GM19397 (cell line): ENCODE data around the gene KRT84.

ENCODE experiments used
- ATAC-seq: cut with Tn5 transposase; IDR thresholded peaks from one replicate; pipeline ENCODE4 v1.9.1; 2021; ENCODE audit warnings: mild to moderate bottlenecking, moderate library complexity; ENCODE audit not compliant: unreplicated experiment

KRT84 gene

DNA sequence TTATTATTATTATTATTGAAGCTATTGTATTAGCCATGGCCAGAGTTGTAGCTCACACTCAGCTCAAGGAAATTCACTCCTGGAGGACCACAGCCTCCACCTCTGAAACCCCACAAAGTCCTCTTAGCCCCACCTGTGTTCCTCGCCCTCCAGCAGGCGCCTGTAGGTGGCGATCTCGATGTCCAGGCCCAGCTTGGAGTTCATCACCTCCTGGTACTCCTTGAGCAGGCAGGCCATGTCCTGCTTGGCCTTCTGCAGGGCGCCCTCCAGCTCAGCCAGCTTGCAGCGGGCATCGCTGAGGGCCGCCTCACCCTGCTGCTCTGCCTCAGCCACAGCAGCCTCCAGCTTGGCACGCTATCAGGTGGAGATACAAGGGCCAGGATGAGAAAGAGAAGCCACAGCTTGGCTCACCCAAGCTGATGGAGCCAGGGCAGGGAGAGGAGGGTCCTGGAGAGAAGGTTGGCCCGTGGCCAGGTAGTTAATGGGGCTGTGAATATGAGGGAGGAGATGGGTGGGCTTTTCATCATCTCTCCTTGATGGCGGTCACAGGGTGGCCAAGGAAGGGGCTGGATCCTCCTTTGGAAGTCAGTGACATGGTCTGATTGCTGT lies 23.2 kb downstream of the KRT84 start:
- no peak for ATAC-seq

DNA sequence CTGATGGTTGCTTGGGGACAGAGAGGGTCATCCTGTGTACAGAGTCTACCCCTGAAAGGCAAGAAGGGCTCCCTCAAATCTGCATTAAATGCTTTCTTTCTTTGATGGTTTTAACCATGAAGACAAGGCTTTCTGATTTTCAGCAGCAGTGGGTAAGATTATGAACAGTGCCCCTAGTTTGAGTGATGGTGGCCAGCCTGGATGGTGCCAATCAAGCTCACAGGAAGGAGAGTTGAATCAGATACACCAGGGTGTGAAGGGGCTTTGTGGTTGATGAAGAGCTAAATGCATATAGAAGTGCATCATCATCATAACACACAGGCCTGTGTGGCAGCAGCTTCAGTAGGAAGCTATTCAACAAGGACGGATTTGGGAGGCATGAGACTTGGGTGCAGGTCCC lies 23.9 kb downstream of the KRT84 start:
- ATAC-seq: no peak

DNA sequence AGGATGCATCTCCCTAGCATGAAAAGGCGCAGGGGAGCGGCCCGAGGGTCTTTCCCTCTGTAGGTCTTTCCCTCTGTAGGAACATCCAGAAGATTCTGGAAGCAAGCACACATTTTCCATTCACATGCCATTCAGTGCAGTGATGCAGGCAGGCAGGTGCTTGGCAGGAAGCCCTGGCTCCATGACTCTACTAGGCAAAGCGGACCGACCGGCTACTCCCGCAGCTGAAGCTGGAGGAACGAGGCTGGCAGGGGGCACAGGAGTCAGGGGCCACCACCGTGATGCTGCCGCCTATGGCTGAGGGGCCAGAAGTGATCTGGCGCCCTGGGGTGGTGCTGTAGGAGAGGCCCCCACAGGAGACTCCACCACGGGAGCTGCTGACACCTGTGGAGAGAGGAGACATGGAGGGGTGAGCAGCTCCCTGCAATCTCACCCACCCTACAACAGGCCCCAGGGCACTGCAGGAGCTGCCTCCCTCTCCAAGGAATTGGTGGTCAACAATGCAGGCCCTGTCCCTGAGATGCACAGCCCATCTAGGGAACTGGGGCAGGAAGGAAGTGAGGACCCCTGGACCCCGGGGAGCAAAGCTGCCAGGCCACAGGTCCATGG lies 24.7 kb downstream of the KRT84 start:
- no peak for ATAC-seq

DNA sequence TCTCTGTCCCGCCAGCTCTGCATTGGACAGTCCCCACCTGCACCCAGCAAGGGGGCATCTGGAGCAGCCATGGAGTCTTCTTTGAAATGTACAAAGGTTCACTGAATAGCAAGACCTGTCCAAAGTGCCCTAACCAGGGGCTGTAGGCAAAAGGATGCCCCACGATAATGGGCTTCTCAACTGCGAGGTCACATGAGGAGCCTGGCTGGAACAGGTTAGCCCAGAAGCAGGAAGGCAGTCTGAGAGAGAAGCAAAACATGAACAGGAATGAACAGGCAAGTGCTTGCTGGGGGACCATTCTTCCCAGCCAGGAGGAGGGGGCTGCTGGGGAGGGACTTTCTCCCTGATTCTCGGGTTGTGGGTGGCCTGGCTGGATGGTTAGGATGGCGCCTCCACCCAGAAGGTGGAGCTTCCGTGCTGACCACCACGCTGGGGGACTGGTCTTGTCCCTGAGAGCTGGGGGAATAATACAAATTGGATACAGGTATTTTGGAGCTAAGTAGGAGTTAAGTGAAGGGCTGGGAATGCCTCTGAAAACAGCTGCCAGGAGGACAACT lies 25.3 kb downstream of the KRT84 start:
- no peak for ATAC-seq

DNA sequence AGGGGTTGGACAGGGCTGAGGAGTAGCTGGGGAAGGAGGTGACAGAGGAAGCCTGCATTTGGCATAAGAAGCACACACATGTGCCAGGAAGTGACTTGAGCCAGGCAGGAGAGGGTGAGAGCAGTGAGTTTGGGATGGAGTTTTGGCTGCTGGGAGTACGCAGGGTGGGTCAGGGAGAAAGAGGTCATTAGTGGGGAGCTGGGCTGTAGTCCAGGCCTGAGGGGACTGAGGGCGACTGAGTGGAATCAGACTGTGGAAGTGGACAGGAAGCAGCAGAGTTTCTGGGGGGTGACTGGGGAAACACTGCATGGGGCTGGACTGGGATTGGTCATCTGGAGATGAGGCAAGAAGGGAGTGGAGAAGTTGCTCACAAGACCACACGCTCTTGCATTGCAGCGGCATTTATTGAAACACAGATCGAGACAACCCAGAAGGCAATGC lies 25.8 kb downstream of the KRT84 start:
- ATAC-seq: no peak

DNA sequence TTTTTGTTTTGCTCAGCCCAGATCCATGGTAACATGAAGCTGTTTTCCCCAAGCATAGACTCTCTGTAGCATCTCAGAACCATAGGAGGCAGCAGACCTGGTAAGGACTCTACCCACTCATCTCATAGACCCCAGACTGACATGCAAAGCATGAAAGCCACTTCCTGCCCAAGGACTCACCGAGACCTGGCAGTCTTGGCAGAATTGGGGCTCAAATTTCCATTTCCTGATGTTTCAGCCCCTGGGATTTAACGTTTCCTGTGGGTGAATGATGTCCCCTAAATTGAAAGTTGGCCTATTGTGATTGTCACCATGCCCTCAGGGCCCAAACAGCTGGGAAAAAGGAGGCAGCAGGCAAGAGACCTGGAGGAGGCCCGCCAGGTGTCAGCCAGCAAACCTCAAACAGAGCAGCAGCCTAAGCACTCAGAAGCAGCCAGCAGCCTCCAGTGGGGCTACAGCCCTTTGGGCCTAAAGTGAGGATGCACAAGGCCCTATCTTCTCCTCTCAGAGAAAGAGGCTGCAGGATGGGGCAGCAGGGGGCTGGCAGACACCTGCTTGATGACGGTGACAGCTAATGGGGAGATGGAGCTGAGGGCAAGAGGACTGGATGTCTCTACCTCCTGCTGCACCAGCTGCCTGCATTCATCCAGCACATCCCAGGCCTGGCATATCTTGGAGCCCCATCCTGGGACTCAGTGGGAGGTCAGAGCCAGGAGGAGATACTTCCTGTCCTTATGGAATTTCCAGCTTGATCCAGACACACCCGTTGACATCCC lies 26.7 kb downstream of the KRT84 start:
- peak; percentile 87 for ATAC-seq

DNA sequence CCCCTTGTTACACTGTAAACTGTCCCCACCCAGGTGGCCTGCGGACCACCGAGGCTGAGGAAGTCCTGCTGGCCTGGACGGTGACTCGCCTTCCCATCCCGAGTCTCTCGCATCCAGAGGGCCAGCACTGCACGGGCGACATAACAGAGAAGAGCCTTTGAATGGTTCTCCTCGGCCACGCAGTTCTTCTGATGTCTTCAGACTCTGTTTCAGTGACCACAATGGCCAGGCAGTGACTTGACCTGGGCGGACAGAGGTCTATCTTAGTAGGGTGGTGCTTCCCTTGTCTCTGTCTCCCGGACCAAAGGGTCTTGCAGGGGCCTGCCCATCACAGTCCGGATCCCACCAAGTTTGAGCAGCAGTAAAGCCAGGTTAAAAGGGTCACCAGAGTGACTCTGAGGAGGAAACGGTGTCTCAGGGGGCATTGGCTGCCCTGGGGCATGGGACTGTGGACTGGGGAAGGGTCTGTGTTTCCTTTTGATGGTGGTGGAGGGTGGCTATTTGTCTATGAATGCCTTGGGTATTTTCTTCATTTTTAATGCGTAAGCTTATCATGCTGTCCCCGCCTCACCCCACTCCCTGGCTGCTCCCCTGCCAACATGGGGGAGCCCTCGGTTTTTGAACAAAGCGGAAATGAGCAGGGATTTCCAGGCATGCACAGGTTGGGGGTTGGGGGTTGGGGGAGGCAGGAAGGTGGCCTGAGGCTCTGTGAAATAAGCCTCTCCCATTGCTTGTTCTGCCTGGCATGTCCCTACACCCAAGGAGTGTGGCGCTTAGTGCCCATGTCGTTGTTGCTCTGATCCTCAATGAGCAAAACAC lies 28.5 kb downstream of the KRT84 start:
- ATAC-seq: no peak

DNA sequence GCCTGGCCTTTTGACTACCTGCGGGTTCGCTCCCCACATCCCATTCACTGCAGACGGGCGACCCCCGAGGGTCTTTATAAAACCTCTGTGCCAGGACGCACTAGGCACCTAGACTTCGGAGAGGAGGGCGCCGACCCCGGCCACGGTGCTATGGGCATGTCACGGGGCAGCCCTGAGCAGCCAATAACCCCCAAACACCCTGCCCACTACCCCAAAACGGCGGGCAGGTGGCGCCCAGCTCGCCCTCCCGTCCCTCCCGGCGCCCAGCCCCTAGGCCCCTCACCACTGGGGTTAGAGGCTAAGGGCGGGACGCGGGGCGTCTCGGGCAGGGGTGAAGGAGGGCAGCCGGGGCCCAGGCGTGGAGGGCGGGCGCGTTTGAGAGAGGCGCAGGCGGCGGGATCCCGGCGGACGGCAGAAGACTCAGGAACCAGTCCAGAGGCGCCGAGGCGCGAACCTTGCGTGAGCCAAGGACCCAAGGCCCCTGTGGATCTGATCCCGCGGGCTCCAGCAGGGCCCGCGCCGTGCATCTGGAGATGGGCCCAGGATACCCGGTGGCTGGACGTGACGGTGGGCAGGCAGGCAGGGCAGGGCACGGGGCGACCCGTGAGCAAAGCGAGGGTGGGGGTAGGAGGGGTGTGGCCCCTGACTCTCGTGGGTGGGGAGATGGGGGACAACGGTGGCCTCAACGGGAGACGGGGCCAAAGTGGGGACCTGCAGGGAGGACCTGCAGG lies 29.3 kb downstream of the KRT84 start:
- ATAC-seq: no peak

DNA sequence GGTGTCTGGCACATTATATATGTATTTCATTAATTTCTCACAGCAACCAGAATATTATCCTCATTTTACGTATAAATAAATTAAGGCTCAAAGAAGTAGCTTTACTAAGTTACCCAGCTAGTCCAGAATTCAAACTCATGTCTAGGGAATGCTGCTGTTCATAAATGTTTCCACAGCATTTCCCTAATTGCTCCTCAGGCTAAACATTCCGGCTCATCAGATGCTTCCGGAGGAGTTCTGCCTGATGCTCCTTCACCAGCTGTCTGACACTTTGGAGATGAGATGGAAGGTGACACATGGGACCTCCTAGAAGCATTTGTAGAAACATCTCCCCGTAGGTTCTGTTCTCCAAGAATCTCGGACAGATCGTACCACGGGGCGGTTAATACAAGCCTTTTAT lies 30.3 kb downstream of the KRT84 start:
- ATAC-seq: no peak

DNA sequence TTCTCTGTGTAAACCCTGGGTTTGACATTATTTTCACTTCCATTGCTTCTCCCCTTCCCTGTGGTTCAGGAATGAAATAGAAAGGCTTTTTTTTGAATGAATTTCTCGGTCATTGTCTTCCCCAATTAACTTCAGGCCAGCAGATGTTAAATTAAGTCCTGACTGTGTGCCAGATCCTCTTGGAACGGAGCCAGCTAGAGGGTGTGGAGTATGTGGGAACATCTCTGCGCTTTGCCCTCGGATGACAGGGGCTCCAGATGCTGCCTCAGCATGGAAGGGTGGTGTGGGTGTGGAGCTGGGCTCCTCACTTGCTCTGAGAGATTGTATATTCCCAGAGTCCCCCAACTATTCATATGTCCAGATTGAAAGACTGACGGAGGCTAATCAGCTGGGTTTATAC lies 31.3 kb downstream of the KRT84 start:
- ATAC-seq: no peak

DNA sequence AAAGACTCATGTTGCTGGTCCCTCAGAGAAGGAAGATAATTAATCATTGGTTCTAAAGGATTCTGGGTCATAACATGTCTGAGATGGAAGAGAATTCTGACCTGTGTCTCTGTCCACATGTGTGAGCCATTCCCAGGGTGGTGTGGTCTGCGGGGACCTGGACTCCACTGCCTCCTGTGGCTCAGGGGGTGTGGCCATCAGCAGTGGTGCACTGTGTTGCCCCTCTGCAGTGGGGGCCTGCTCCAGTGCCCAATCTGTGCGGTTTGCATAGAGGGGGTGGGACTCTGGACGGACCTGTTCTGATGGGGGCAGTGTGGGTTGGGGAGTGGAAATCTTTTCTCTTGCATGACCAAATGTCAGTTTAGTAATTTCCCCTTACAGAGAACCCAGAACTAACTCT lies 31.7 kb downstream of the KRT84 start:
- ATAC-seq: no peak

DNA sequence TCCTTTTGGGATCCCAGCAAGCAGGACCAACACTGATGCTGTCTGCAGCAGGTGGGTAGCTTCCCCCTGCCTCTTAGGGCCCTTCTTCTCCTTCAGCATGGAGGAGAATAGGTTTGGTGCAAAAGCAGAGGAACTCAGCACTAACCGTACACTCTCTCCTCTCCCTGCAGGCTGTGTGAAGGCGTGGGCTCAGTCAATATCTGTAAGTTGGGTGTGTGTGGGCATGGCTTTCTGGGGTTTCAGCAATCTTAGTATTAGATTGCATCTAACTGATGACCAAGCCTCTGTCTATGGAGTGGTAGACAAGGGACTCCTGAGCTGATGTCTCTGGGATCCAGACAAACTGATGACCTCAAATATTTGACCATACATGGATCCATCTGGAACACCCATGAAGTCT lies 32.5 kb downstream of the KRT84 start:
- no peak for ATAC-seq

DNA sequence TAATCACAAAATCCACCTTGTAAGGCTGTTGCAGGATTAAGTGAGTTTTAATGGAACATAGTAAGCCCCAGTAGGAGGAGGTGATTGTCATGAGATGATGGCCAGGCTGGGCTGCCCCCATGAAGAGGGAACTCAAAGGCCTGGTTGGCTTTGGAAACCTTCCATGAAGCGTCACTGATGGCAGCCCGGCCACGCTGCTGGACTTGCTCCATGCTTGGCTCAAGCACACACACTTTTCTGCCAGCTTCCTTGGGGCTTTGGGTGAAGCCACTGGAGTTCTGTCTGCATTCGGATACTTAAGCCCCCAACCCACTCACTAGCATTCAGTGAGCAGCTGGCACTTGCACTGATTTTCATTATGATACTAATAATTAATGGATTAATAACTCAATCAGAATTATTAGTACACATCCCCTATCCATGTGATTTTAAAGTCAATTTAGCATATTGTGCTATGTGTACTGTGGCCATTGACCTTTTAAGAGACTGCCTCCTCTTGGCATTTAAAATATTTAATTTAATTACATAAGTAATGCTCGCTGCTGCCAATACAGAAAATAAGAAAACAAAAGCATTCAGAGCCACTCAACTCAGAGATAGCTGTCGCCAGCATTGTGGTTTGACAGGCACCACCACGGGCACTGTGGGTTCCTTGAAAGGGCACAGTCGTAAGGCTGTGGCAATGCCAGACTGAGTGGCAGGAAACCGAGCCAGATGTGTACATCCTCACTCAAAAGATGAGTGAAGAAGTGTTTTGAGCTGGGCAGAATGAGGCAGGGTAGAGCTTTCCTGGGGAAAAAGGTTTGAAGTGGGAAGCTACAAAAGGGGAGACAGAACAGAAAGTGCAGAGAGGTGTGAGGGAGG lies 34.0 kb downstream of the KRT84 start:
- ATAC-seq: no peak

DNA sequence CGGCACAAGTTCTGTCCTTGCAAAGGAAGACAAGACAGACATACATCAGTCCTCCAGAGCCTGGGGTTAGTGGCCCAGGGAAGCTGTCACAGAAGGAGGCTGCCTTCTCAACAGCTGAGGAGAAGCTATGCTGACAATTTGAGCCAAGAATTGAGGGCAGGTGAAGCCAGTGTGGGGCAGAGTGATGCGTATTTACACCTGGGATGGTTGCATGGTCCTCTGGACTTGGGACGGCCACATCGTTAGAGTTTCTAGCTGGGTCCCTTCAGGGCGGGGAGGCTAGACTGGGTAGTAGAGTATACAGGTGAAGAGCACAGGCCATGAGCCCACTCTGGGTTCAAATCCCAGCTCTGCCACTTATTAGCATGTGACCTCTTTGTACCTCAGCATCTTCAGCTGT lies 34.7 kb downstream of the KRT84 start:
- ATAC-seq: no peak

DNA sequence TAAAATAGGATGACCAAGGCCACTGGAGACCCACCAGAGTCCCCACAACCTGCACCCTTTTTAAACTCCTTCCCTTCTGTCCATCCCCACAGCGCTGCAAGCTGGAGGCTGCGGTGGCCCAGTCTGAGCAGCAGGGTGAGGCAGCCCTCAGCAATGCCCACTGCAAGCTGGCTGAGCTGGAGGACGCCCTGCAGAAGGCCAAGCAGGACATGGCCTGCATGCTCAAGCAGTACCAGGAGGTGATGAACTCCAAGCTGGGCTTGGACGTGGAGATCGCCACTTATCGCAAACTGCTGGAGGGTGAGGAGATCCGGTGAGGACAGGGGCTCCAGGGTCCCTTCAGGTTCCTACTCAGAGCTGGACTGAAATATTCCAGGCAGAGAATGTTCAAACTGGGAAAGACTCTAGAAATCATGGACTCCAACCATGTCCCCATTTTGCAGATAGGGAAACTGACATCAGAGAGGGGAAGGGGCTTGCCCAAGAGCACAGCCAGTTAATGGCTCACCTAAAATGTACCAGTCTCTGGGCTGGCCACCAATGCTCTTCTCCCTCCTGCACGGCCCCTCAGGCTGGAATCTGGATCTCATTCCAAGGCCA lies 35.3 kb downstream of the KRT84 start:
- no peak for ATAC-seq

DNA sequence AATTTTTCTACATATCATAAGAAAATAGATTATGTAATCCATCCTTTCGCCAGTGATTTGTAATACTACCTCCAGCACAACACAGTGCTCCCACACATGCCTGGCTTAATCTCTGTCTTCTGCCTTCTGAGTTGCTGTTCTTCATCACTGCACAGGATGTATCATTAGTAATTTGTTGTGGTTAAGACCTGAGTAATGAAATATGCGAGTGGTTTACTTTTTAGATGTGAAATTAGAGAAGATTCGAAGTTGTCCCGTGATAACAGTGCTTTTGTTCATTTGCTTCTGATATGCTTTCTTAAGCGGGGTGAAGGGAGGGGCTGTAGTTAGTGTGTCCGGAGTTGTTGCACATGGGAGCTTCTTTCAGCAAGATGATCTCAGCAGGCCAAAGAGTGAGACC lies 36.3 kb downstream of the KRT84 start:
- no peak for ATAC-seq

DNA sequence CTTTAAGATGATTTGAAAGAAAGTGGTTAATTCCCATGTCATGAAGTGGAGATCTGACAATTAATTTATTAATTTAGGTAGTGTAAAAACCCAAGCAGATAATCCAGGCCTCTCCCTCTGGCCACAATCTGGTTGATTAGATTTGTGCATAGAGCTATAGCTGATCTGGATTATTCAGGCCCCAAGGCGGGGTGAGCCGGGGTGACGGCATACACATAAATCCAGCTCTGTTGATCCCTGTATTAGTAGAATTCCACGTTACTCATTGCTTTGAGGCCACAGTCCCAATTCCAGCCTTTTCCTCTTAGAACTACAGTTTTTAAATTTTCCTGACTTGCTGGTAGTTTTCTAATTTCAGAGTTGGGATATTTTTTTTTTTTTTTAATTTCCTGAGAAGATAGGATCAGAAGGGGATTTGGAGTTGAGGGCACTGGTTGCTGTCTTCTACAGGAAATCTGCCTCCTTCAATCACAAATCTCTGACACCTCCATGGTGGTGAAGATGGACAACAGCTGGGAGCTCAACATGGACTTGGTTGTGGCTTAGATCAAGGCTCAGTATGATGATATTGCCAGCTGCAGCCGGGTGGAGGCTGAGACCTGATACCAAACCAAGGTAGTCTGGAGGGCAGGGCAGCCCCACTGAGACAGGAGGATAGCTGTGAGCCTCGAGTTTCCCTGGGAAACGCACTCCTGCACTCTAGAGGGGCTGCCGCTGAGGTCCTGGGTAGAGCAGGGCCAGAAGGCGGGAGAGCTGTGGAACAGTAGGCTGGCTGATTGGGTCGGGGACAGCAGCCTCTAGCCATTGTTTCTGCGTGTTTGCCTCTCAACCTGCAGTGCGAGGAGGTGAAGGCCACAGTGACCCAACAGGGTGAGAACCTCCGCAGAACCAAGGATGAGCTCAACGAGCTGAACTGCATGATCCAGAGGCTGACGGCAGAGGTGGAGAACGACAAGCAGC lies 37.6 kb downstream of the KRT84 start:
- no peak for ATAC-seq

DNA sequence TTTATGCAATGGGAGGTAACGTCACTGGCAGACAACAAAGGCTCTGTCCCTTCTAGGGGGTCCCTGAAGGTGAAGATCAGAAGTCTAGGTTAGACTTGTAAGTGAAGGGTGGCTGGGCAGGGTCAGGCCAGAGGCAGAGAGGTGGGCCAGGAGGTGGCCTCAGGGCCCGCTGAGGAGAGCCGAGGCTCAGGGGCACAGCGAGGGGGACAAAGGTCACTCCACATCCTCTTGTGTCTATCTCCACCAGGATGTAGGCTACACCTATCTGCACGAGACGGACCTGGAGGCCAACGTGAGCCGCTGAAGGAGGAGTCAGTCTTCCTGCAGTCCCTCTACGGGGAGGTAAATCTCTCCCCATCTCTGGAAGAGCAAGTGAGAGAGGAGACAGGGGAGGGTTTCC lies 38.4 kb downstream of the KRT84 start:
- no peak for ATAC-seq
